SK-N-MC (cell line): ENCODE data around the gene GGN.
"Not testable (repeated sequence)": the region's sequence is repeated elsewhere in the genome, so short reads cannot be mapped to it uniquely, and the experiment has no call there.

Experiments
- DNase-seq: peaks from one replicate; pipeline ENCODE4 v3.0.0-alpha.2; 2011; ENCODE audit warnings: low read depth, low spot score
- H3K27ac ChIP-seq: fragments of 200-600 bp; sonication (generic); 2 replicates; pipeline ENCODE4 v1.5.1; 2016; ENCODE audit warnings: mixed run types
- H3K36me3 ChIP-seq: fragments of 200-600 bp; sonication (generic); 2 replicates; pipeline ENCODE4 v1.6.1; 2017; ENCODE audit warnings: antibody characterized with exemption, low read length, mixed read lengths; ENCODE audit not compliant: insufficient read depth
- H3K4me3 ChIP-seq: fragments of 200-600 bp; sonication (generic); 2 replicates; pipeline ENCODE4 v1.5.1; 2016
- H3K9ac ChIP-seq: fragments of 200-600 bp; sonication (generic); 2 replicates; pipeline ENCODE4 v1.8.0; 2017; ENCODE audit warnings: mixed run types, mixed read lengths; ENCODE audit not compliant: insufficient read length
- H3K9me3 ChIP-seq: fragments of 200-600 bp; sonication (generic); 2 replicates; pipeline ENCODE4 v1.6.1; 2017; ENCODE audit warnings: low read depth, mild to moderate bottlenecking, antibody characterized with exemption, low read length, moderate library complexity, mixed read lengths
- EZH2 ChIP-seq: fragments of 200-600 bp; sonication (generic); IDR thresholded peaks from one replicate; pipeline ENCODE4 v1.6.1; 2017; ENCODE audit warnings: antibody characterized with exemption
- FOXP2 ChIP-seq: optimal IDR thresholded peaks from 2 replicates; pipeline ENCODE3; 2011; ENCODE audit warnings: mild to moderate bottlenecking, moderate library complexity; ENCODE audit not compliant: insufficient read depth; ENCODE audit errors: extremely low read length, control extremely low read depth
- POLR2AphosphoS5 ChIP-seq: IDR thresholded peaks from 2 replicates; pipeline ENCODE4 v1.6.1; 2012; ENCODE audit warnings: mild to moderate bottlenecking, low read depth, low read length, borderline replicate concordance

Gene GGN

DNA sequence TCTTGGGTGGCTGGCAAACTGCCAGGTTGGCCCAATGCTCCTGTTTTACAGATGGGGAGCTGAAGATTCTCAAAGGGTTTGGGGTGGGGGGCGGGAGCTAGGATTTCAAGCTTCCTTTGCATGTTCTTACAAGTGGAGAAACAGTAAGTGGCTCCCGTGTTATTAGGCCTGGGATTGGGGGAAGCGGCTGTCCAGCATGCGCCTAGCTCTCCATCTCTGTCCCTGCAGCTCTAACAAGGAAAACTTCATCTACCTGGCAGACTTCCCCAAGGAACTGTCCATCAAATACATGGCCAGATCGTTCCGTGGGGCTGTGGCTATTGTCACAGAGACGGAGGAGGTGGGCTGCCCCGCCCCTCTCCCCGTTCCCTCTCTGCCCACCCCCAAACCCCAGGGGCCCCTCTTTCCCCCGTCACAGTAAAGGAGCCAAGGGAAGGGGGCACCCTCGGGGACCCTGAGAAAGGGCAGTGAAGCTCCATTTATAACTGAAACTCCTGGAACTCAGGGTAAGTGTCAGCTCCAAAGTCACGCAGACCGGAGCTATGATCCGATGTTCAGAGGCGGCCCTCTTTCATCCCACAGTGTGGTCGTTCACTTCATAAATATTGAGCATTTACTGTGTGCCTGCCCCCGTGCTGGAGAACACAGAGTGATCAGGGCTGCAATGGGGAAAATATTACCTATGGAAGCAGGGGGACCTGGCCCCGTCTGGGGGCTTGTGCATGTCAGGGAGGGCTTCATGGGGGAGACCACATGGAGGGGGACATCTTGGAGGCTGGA lies 28.4 kb downstream of the GGN start:
- no peak overlapping the region for H3K9ac ChIP-seq
- no peak overlapping the region for H3K27ac ChIP-seq
- no peaks in the 10 kb centered on the region for H3K36me3 ChIP-seq

DNA sequence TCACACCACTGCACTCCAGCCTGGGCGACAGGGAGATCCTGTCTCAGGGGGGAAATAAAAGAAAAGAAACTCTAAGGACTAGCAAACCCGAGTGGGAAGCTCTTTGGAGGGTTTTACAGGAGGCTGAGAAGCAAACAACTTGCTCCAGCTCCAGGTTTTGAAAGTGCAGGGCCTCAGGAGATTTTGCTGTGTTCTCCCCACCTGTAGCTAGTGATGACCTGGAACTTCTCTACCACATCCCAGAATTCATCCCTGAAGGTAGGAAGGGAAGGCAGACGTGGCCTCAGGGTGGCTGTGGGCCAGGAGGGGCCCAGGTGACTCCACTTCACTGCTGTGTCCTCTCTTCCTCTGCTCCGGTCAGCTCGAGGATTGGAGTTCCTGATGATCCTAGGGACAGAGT lies 29.8 kb downstream of the GGN start:
- TF ChIP-seq EZH2, result no peak
- no peak for TF ChIP-seq POLR2AphosphoS5
- TF ChIP-seq FOXP2, result no peak
- Histone ChIP-seq H3K27ac (no peak overlapping the region), H3K36me3 (no peaks in the 10 kb centered on the region), H3K9me3 (no peaks in the 10 kb centered on the region), H3K4me3 (no peak overlapping the region), H3K9ac (no peak overlapping the region)
- no peak for DNase-seq

More for the DNA sequence above, 28.4 kb downstream of the GGN start:
- Histone ChIP-seq H3K9me3 (no peaks in the 10 kb centered on the region), H3K4me3 (no peak overlapping the region)
- TF ChIP-seq POLR2AphosphoS5 (no peak), EZH2 (no peak), FOXP2 (no peak)
- no peak for DNase-seq

GRCh38 chr19:38355728-38356725 lies 31.8 kb downstream of the GGN start:
- DNase-seq, result no peak
- H3K36me3 ChIP-seq, result no peaks in the 10 kb centered on the region
- H3K9me3 ChIP-seq, result no peaks in the 10 kb centered on the region
- H3K9ac ChIP-seq, result no peak overlapping the region
- no peak overlapping the region for H3K27ac ChIP-seq
- TF ChIP-seq POLR2AphosphoS5, result no peak
- no peak for TF ChIP-seq FOXP2
- TF ChIP-seq EZH2, result no peak
- no peak overlapping the region for H3K4me3 ChIP-seq

- Histone ChIP-seq H3K36me3 (no peaks in the 10 kb centered on the region), H3K27ac (no peak overlapping the region), H3K4me3 (no peak overlapping the region), H3K9ac (no peak overlapping the region), H3K9me3 (no peaks in the 10 kb centered on the region)
- DNase-seq, result no peak
- no peak for TF ChIP-seq POLR2AphosphoS5
- no peak for TF ChIP-seq EZH2
Observed at GRCh38 chr19:38352611-38353010, 35.2 kb downstream of the GGN start.

GRCh38 chr19:38351865-38352395 lies 35.9 kb downstream of the GGN start:
- no peak for DNase-seq
- no peak for TF ChIP-seq EZH2
- no peak for TF ChIP-seq POLR2AphosphoS5
- TF ChIP-seq FOXP2, result no peak
- H3K9me3 ChIP-seq, result no peaks in the 10 kb centered on the region
- no peak overlapping the region for H3K4me3 ChIP-seq
- H3K27ac ChIP-seq, result no peak overlapping the region
- H3K36me3 ChIP-seq, result no peaks in the 10 kb centered on the region
- H3K9ac ChIP-seq, result no peak overlapping the region

DNA sequence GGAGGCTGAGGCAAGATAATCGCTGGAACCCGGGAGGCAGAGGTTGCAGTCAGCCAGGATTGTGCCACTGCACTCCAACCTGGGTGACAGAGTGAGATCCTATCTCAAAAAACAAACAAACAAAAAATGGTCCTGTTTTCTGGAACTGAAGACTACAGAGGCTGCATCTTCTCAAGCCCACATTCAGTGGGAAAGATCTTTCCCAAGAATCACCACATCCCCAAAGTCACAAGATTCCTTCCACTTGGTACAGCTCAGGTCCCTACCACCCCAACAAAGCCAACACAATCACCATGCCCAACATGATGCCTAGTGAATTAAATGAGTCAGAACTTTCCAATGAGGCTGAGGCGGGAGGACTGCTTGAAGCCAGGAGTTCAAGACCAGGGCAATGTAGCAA lies 37.0 kb downstream of the GGN start:
- no peaks in the 10 kb centered on the region for H3K9me3 ChIP-seq
- TF ChIP-seq POLR2AphosphoS5 (no peak), EZH2 (no peak), FOXP2 (no peak)
- DNase-seq, result no peak
- H3K9ac ChIP-seq, result no peak overlapping the region
- no peak overlapping the region for H3K27ac ChIP-seq
- H3K36me3 ChIP-seq, result no peaks in the 10 kb centered on the region
- no peak overlapping the region for H3K4me3 ChIP-seq

DNA sequence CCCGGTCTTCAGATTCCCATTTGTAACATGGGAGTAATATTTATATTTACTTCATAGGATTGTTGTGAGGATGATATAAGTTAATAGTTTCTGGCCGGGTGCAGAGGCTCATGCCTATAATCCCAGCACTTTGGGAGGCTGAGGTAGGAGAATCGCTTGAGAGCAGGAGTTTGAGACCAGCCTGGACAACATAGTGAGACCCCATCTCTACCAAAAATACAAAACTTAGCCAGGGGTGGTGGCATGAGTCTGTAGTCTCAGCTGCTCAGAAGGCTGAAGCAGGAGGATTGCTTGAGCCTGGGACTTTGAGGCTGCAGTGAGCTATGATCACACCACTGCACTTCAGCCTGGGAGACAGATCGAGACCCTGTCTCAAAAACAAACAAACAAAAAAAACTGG lies 41.0 kb downstream of the GGN start:
- no peaks in the 10 kb centered on the region for H3K9me3 ChIP-seq
- H3K9ac ChIP-seq, result no peak overlapping the region
- no peak for TF ChIP-seq FOXP2
- no peak for DNase-seq
- no peaks in the 10 kb centered on the region for H3K36me3 ChIP-seq
- H3K27ac ChIP-seq, result no peak overlapping the region
- H3K4me3 ChIP-seq, result no peak overlapping the region

GRCh38 chr19:38340927-38341326 lies 46.9 kb downstream of the GGN start:
- TF ChIP-seq EZH2 (no peak), FOXP2 (no peak), POLR2AphosphoS5 (no peak)
- H3K9ac ChIP-seq, result no peak overlapping the region
- no peaks in the 10 kb centered on the region for H3K9me3 ChIP-seq
- DNase-seq, result no peak
- H3K27ac ChIP-seq, result no peak overlapping the region
- H3K4me3 ChIP-seq, result no peak overlapping the region
- no peaks in the 10 kb centered on the region for H3K36me3 ChIP-seq

DNA sequence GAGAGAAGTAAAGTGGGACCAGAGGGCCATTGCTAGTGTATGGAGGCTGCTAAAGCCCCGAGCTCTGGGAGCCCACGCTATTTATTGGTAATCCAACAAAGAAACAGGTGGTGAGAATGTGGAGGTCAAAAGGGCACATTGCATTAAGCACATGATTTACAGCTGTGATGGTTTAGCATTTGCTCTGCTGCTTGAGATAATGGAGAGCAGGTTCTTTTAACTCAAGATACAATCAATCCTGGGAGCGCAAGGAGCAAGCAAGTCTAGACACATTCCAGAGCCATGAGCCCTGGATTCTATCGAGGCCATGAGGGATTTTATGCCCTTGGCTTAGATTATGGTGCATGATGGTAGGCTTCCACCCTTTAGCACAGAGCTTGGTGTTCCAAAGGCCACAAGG lies 48.8 kb downstream of the GGN start:
- not testable (repeated sequence) for H3K9me3 ChIP-seq, H3K9ac ChIP-seq, H3K36me3 ChIP-seq, DNase-seq, H3K27ac ChIP-seq, H3K4me3 ChIP-seq
